ENCODE measurements around the gene BCL2.

BCL2 gene

GRCh38 chr18:63325086-63325686 lies 5.6 kb upstream of the BCL2 start:
- DNase-seq = no peak

GRCh38 chr18:63322908-63323634 lies 3.5 kb upstream of the BCL2 start:
- DNase-seq = peak; percentile 83

GRCh38 chr18:63322206-63322605 lies 2.6 kb upstream of the BCL2 start:
- DNase-seq = no peak

- peak; percentile 57 for DNase-seq
These were observed 1.7 kb upstream of the BCL2 start for GRCh38 chr18:63321291-63321690.

GRCh38 chr18:63320975-63321265 lies 1.4 kb upstream of the BCL2 start:
- peak; percentile 73 for DNase-seq

- peak; percentile 73 for DNase-seq
These were observed 780 bp upstream of the BCL2 start for GRCh38 chr18:63320123-63320974.

- no peak for DNase-seq
These were observed 633 bp downstream of the BCL2 start for GRCh38 chr18:63318889-63319382.

GRCh38 chr18:63317982-63318888 lies 1.3 kb downstream of the BCL2 start:
- peak; percentile 92 for DNase-seq

- peak; percentile 65 for DNase-seq
These were observed 2.0 kb downstream of the BCL2 start for GRCh38 chr18:63317556-63317946.

GRCh38 chr18:63316612-63317555 lies 2.7 kb downstream of the BCL2 start:
- peak; percentile 62 for DNase-seq

- no peak for DNase-seq
These were observed 3.7 kb downstream of the BCL2 start for GRCh38 chr18:63315876-63316275.

GRCh38 chr18:63315131-63315662 lies 4.4 kb downstream of the BCL2 start:
- DNase-seq = no peak

- no peak for DNase-seq
These were observed 5.3 kb downstream of the BCL2 start for GRCh38 chr18:63314062-63314790.

GRCh38 chr18:63313396-63313917 lies 6.1 kb downstream of the BCL2 start:
- no peak for DNase-seq

- DNase-seq = peak; percentile 55
These were observed 6.7 kb downstream of the BCL2 start for GRCh38 chr18:63312737-63313395.

- no peak for DNase-seq
These were observed 7.6 kb downstream of the BCL2 start for GRCh38 chr18:63312019-63312409.

GRCh38 chr18:63311118-63312018 lies 8.2 kb downstream of the BCL2 start:
- no peak for DNase-seq

GRCh38 chr18:63309422-63309821 lies 10.1 kb downstream of the BCL2 start:
- no peak for DNase-seq

Measured in NCI-H526 treated with DMSO at 0.1 percent for 48 hours (cell line).